Camera-type eye (tissue), 1 donor: Measurements from ENCODE around the gene DPP9. TPM values are rescaled to one million over a fixed set of nuclear protein-coding genes. Genes with fewer than 3 reads are reported as not detected.

Experiments used
- total RNA-seq: library from RNA; depleted of rRNA; stranded (reverse); fragments of >200 nt; gene quantifications from one replicate; pipeline ENCODE4 v1.2.3, GENCODE V29; 2014

Gene DPP9
- total RNA-seq, result 41.6 TPM

GRCh38 chr19:4723595-4724514 is at the start of gene DPP9:
Gene DPP9, minus strand, starts transcription at chr19:4723842. Its CDS starts 3,936 bp downstream, at chr19:4719906.

DNA sequence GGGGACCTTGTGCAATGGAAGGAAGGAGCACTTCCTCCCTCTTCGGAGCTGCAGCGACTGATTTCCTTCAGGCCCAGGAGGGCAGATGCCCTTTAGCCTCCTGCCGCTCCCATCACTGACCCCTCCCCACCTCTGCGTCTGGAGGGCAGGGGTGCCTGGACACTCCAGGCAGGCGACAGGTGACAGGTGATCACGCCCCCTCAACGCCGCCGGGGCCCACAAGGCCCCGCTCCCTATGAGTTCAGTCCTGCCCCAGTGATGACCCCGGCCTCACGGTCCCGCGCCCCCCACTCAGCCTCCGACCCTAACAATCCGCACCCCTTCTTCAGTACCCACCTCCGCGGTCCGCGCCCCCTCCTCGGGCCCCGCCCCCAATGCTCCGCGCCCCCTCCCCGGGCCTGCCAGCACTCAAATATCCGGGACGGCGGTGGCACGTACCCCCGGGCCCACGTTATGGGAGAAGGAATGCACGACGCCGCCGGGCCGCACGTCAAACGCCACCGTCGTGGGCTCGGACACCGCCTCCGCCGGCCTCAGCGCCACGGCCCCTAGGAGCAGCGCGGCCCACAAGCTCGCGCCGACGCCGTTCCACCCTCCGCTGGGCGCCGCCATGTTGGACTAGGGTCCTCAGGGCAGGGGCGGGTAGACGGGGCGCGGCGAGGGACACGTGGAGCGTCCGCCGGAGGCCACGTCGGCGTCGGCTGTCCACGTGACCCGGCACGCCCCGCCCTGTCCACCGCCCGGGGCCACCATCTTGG is 53.7 kb downstream of the DPP9 start, which contains the start of gene MYDGF:
TSS of gene MYDGF (minus strand) at position 620 of the 758 bp plus-strand sequence. CDS start at position 612, 8 bp downstream.

DNA sequence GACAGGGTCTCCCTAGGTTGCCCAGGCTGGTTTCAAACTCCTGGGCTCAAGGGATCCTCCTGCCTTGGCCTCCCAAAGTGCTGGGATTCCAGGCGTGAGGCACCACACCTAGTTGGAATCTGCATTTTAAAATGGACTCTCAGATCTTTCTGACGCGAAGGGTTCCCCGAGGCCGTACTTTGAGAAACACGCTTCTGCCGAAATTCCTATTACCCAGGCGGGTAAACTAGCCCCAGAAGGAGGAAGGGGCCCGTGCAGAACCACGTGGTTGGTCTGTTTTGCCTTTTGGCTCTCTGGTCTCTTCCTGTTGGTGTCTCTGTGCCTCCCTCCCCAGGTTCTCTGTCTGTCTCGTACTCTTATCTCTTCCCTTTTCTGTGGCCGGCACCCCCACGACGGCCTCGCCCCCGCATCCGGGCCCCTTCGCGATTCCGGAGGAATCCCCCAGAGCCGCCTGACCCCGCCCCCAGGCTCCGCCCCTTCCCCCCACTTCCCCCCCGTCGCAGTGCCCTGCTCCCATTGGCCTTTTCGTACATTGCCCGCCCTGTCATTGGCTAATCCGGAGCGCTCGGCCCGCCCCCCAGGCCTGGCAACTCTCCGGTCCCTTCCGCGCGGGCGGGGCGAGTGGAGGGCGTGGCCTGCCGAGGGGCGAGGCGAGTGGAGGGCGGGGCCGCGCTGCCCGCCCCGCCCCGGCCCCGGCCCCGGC is 84.7 kb downstream of the DPP9 start, which contains the start of gene TNFAIP8L1:
TSS of gene TNFAIP8L1 (plus strand) at position 689 of the 703 bp plus-strand sequence. CDS start 12,354 bp downstream, outside the sequence.

Other genes with a start within 250 kb of the DPP9 start
- gene PLIN4, start 205.4 kb downstream of the DPP9 start, total RNA-seq, result 3.1 TPM
- gene PLIN5, start 188.6 kb downstream of the DPP9 start, total RNA-seq, result 1.8 TPM
- gene LRG1, start 183.8 kb downstream of the DPP9 start, total RNA-seq, result 0.99 TPM
- 13.1 TPM for gene SEMA6B, start 164.2 kb downstream of the DPP9 start, total RNA-seq
- 5.5 TPM for gene TNFAIP8L1, start 84.3 kb downstream of the DPP9 start, total RNA-seq
- 31.3 TPM for gene MYDGF, start 53.5 kb downstream of the DPP9 start, total RNA-seq
- 19.0 TPM for gene FEM1A, start 67.9 kb upstream of the DPP9 start, total RNA-seq
- 3.7 TPM for gene TICAM1, start 107.9 kb upstream of the DPP9 start, total RNA-seq
- gene PLIN3, start 143.8 kb upstream of the DPP9 start, total RNA-seq, result 82.9 TPM
- not detected for gene ARRDC5, start 179.1 kb upstream of the DPP9 start, total RNA-seq
- 28.5 TPM for gene UHRF1, start 185.7 kb upstream of the DPP9 start, total RNA-seq
- 82.9 TPM for gene KDM4B, start 245.3 kb upstream of the DPP9 start, total RNA-seq